ENCODE results near the gene AHCTF1.

DNA sequence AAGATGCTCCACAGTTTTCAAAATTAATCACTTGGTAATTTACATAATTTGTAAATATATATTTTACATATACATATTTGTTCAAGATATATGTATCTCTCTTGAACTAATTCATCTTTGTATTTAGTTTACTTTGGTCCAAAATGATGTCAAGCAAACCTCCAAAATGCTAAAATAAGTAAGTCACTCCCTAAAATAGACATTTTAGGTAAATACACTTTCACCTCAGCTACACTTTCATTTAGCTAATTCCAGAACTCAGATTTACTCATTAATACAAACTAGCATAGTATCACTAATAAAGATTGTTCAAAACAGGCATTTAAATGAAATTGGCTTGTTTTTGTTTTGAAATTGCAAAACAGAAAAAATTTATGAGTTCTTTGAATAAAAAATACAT lies 40.6 kb downstream of the AHCTF1 start:
- TF ChIP-seq, protein P1, sequence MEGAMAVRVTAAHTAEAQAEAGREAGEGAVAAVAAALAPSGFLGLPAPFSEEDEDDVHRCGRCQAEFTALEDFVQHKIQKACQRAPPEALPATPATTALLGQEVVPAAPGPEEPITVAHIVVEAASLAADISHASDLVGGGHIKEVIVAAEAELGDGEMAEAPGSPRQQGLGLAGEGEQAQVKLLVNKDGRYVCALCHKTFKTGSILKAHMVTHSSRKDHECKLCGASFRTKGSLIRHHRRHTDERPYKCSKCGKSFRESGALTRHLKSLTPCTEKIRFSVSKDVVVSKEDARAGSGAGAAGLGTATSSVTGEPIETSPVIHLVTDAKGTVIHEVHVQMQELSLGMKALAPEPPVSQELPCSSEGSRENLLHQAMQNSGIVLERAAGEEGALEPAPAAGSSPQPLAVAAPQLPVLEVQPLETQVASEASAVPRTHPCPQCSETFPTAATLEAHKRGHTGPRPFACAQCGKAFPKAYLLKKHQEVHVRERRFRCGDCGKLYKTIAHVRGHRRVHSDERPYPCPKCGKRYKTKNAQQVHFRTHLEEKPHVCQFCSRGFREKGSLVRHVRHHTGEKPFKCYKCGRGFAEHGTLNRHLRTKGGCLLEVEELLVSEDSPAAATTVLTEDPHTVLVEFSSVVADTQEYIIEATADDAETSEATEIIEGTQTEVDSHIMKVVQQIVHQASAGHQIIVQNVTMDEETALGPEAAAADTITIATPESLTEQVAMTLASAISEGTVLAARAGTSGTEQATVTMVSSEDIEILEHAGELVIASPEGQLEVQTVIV (IDR thresholded peaks at IDR 0.05; ENCODE audit: borderline replicate concordance, partially characterized antibody) = no peak
- TF ChIP-seq, protein P2, sequence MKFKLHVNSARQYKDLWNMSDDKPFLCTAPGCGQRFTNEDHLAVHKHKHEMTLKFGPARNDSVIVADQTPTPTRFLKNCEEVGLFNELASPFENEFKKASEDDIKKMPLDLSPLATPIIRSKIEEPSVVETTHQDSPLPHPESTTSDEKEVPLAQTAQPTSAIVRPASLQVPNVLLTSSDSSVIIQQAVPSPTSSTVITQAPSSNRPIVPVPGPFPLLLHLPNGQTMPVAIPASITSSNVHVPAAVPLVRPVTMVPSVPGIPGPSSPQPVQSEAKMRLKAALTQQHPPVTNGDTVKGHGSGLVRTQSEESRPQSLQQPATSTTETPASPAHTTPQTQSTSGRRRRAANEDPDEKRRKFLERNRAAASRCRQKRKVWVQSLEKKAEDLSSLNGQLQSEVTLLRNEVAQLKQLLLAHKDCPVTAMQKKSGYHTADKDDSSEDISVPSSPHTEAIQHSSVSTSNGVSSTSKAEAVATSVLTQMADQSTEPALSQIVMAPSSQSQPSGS (IDR thresholded peaks at IDR 0.05; ENCODE audit: low read length) = 0 out of 2 replicates have a peak, but pooled peaks have one; percentile 19
- TF ChIP-seq, protein P3, sequence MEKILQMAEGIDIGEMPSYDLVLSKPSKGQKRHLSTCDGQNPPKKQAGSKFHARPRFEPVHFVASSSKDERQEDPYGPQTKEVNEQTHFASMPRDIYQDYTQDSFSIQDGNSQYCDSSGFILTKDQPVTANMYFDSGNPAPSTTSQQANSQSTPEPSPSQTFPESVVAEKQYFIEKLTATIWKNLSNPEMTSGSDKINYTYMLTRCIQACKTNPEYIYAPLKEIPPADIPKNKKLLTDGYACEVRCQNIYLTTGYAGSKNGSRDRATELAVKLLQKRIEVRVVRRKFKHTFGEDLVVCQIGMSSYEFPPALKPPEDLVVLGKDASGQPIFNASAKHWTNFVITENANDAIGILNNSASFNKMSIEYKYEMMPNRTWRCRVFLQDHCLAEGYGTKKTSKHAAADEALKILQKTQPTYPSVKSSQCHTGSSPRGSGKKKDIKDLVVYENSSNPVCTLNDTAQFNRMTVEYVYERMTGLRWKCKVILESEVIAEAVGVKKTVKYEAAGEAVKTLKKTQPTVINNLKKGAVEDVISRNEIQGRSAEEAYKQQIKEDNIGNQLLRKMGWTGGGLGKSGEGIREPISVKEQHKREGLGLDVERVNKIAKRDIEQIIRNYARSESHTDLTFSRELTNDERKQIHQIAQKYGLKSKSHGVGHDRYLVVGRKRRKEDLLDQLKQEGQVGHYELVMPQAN (conservative IDR thresholded peaks at IDR 0.05) = no peak
- no peak for TF ChIP-seq FOXM1 (IDR thresholded peaks at IDR 0.05; ENCODE audit: low read depth, low read length)
- TF ChIP-seq RFX5 (IDR thresholded peaks at IDR 0.05; ENCODE audit: low read depth, low read length) = no peak
- TF ChIP-seq TCF12 (IDR thresholded peaks at IDR 0.05; ENCODE audit: low read depth, low read length) = no peak
- TF ChIP-seq, protein P4, sequence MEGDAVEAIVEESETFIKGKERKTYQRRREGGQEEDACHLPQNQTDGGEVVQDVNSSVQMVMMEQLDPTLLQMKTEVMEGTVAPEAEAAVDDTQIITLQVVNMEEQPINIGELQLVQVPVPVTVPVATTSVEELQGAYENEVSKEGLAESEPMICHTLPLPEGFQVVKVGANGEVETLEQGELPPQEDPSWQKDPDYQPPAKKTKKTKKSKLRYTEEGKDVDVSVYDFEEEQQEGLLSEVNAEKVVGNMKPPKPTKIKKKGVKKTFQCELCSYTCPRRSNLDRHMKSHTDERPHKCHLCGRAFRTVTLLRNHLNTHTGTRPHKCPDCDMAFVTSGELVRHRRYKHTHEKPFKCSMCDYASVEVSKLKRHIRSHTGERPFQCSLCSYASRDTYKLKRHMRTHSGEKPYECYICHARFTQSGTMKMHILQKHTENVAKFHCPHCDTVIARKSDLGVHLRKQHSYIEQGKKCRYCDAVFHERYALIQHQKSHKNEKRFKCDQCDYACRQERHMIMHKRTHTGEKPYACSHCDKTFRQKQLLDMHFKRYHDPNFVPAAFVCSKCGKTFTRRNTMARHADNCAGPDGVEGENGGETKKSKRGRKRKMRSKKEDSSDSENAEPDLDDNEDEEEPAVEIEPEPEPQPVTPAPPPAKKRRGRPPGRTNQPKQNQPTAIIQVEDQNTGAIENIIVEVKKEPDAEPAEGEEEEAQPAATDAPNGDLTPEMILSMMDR (IDR thresholded peaks at IDR 0.05 in 2 of 3, conservative IDR thresholded peaks at IDR 0.05 in 1 of 3; ENCODE audit: control insufficient read depth in 2 of 3, extremely low read depth in 1 of 3, insufficient read depth in 1 of 3, low read depth in 3 of 3, low read length in 3 of 3) = no peak
